ENCODE results near the gene SPIRE1. TPM values are rescaled to one million over a fixed set of nuclear protein-coding genes. Genes with fewer than 3 reads are reported as not detected.
A peak's percentile ranks its signal among the peaks of the same experiment; 100 is the strongest.

Gene SPIRE1
- total RNA-seq, 1 donor = 27.7 TPM

- peak; percentile 91 for TF ChIP-seq CTCF (IDR thresholded peaks at IDR 0.05; ENCODE audit: insufficient read depth, low read length)
- DNase-seq (ENCODE audit: low read depth) = peak; percentile 83
- H3K4me3 ChIP-seq (ENCODE audit: low read depth, low read length) = no peak overlapping the region
Measured at GRCh38 chr18:12659904-12660605, 2.1 kb upstream of the SPIRE1 start.

- no peak for TF ChIP-seq CTCF (IDR thresholded peaks at IDR 0.05; ENCODE audit: insufficient read depth, low read length)
- peak overlapping the region; percentile 91 for H3K4me3 ChIP-seq (ENCODE audit: low read depth, low read length)
- peak; percentile 27 for DNase-seq (ENCODE audit: low read depth)
Measured at GRCh38 chr18:12658426-12659138, 675 bp upstream of the SPIRE1 start.

- no peak for TF ChIP-seq CTCF (IDR thresholded peaks at IDR 0.05; ENCODE audit: insufficient read depth, low read length)
- peak; percentile 51 for DNase-seq (ENCODE audit: low read depth)
- H3K4me3 ChIP-seq (ENCODE audit: low read depth, low read length) = peak overlapping the region; percentile 91
Measured at GRCh38 chr18:12656938-12657683, 796 bp downstream of the SPIRE1 start.

GRCh38 chr18:12656605-12656937, 1.3 kb downstream of the SPIRE1 start:
- peak overlapping the region; percentile 91 for H3K4me3 ChIP-seq (ENCODE audit: low read depth, low read length)
- no peak for TF ChIP-seq CTCF (IDR thresholded peaks at IDR 0.05; ENCODE audit: insufficient read depth, low read length)
- no peak for DNase-seq (ENCODE audit: low read depth)

- TF ChIP-seq CTCF (IDR thresholded peaks at IDR 0.05; ENCODE audit: insufficient read depth, low read length) = no peak
- H3K4me3 ChIP-seq (ENCODE audit: low read depth, low read length) = no peak overlapping the region
- DNase-seq (ENCODE audit: low read depth) = no peak
Measured at GRCh38 chr18:12654971-12655370, 2.9 kb downstream of the SPIRE1 start.

- TF ChIP-seq CTCF (IDR thresholded peaks at IDR 0.05; ENCODE audit: insufficient read depth, low read length) = no peak
- DNase-seq (ENCODE audit: low read depth) = peak; percentile 42
- no peak overlapping the region for H3K4me3 ChIP-seq (ENCODE audit: low read depth, low read length)
Measured at GRCh38 chr18:12652861-12653401, 5.0 kb downstream of the SPIRE1 start.
